GM18868 (cell line): ENCODE measurements around the gene SLC7A14.
"Not testable (repeated sequence)": the region's sequence is repeated elsewhere in the genome, so short reads cannot be mapped to it uniquely, and the experiment has no call there.

Source experiments
- ATAC-seq: cut with Tn5 transposase; IDR thresholded peaks from one replicate; pipeline ENCODE4 v1.9.1; 2021; ENCODE audit warnings: mild to moderate bottlenecking, moderate library complexity; ENCODE audit not compliant: unreplicated experiment

Gene SLC7A14

GRCh38 chr3:170598091-170598502 is 12.2 kb upstream of the SLC7A14 start:
- ATAC-seq, result no peak

GRCh38 chr3:170594528-170594927 is 8.7 kb upstream of the SLC7A14 start:
- no peak for ATAC-seq

GRCh38 chr3:170593634-170594033 is 7.8 kb upstream of the SLC7A14 start:
- no peak for ATAC-seq

- ATAC-seq, result no peak
Measured at GRCh38 chr3:170589113-170589512, 3.2 kb upstream of the SLC7A14 start.

- no peak for ATAC-seq
Measured at GRCh38 chr3:170585008-170585936, 603 bp downstream of the SLC7A14 start.

GRCh38 chr3:170584585-170585007 is 1.3 kb downstream of the SLC7A14 start:
- ATAC-seq, result no peak

GRCh38 chr3:170579646-170580045 is 6.2 kb downstream of the SLC7A14 start:
- ATAC-seq, result no peak

- peak; percentile 99 for ATAC-seq
Measured at GRCh38 chr3:170572665-170573253, 13.1 kb downstream of the SLC7A14 start.

GRCh38 chr3:170567598-170567997 is 18.3 kb downstream of the SLC7A14 start:
- not testable (repeated sequence) for ATAC-seq

- no peak for ATAC-seq
Measured at GRCh38 chr3:170566413-170566812, 19.5 kb downstream of the SLC7A14 start.

GRCh38 chr3:170565495-170565894 is 20.4 kb downstream of the SLC7A14 start:
- no peak for ATAC-seq

- peak; percentile 20 for ATAC-seq
Measured at GRCh38 chr3:170564664-170565063, 21.2 kb downstream of the SLC7A14 start.

GRCh38 chr3:170563712-170564423 is 22.0 kb downstream of the SLC7A14 start:
- peak; percentile 90 for ATAC-seq

- no peak for ATAC-seq
Measured at GRCh38 chr3:170562080-170562479, 23.8 kb downstream of the SLC7A14 start.

- ATAC-seq, result no peak
Measured at GRCh38 chr3:170560717-170561382, 25.0 kb downstream of the SLC7A14 start.

- no peak for ATAC-seq
Measured at GRCh38 chr3:170560296-170560695, 25.6 kb downstream of the SLC7A14 start.

- no peak for ATAC-seq
Measured at GRCh38 chr3:170558427-170558826, 27.4 kb downstream of the SLC7A14 start.

GRCh38 chr3:170555329-170555728 is 30.5 kb downstream of the SLC7A14 start:
- no peak for ATAC-seq

GRCh38 chr3:170553788-170554757 is 31.8 kb downstream of the SLC7A14 start:
- no peak for ATAC-seq

- no peak for ATAC-seq
Measured at GRCh38 chr3:170551252-170551651, 34.6 kb downstream of the SLC7A14 start.
